Measurements from ENCODE around the gene CPNE7. TPM values are rescaled to one million over a fixed set of nuclear protein-coding genes. Genes with fewer than 3 reads are reported as not detected.

The CPNE7 gene
- total and polyA plus RNA-seq, 2 of the 4 experiments (the other 2 are of a cell fraction): 5.4 to 17.4 TPM

DNA sequence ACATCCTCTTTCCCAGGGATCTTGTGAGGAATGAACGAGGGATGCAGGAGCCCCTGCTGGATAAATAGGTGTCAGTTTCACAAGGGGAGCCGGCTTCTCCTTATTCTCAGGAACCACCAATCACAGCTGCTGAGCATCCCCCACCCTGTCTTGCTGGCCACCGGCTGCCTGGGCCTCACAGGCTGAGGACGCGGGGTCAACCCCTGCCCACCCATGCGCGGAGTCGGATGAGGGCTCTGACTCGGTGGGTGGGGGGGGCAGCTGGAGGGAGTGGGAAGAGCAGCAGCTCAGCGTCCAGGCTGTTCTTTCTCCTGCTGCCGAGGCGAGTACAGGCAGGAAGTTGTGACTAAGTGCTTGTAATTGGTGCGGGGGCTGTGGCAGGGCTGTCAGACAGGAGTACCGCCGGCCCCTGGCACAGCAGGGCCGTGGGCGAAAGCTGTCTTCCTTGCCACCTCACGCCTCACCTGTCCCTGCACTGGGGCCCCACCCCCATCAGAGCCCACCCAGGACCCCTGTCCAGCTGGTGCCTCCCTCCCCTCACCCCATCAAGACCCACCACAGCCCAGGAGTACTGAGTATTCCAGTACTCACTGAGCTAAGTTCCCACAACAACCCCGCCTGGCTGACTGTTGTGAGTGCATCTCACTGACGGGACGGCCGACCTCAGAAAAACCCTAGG is 26.9 kb downstream of the CPNE7 start:
- ATAC-seq (ENCODE audit: low read depth) (peak; percentile 92), DNase-seq (peak; percentile 91)
- peak overlapping the region; percentile 21 to 80 for H4K8ac ChIP-seq (ENCODE audit: low read depth in 2 of 2, low read length in 2 of 2)
- H3K56ac ChIP-seq (ENCODE audit: extremely low read depth, insufficient read depth, low read length): no peak overlapping the region
- peaks cover 10% of the 10 kb centered on the region for H4K20me1 ChIP-seq (ENCODE audit: insufficient read depth, low read length)
- peak overlapping the region; percentile 61 for H3K14ac ChIP-seq (replicated peaks; ENCODE audit: low read depth, low read length)
- peak overlapping the region; percentile 43 for H3K4me2 ChIP-seq (ENCODE audit: low read depth, low read length)
- in situ Hi-C loops (cut with MboI; ENCODE audit: low sequenced_read_pairs) (no loop called here), intact Hi-C loops (cut with micrococcal nuclease) (no loop called here), dilution Hi-C loops (cut with HindIII; ENCODE audit: low sequenced_read_pairs, unreplicated experiment) (no loop called here)
- 0 out of 2 replicates have a peak overlapping the region, but pooled peaks have one; percentile 9 for H3K9ac ChIP-seq (ENCODE audit: low read depth, low read length)
- H2BK120ac ChIP-seq (ENCODE audit: low read depth, low read length): peak overlapping the region; percentile 88
- H4K5ac ChIP-seq (ENCODE audit: low read depth, low read length): no peak overlapping the region
- peaks cover 5% of the 10 kb centered on the region for H3K9me1 ChIP-seq (ENCODE audit: insufficient read depth, low read length)
- POLR2A ChIA-PET (ENCODE audit: unreplicated experiment): interaction anchor here (0.6 kb wide), 1 partner anchor 21 kb away, joined by 4 read pairs; no protein-coding TSS in a partner anchor
- peak overlapping the region; percentile 6; the same call in 2 of the 3 replicates for H2BK15ac ChIP-seq (ENCODE audit: low read depth, low read length)
- H3K18ac ChIP-seq (ENCODE audit: low read depth, low read length): no peak overlapping the region
- H2AK5ac ChIP-seq (ENCODE audit: low read depth, low read length): peak overlapping the region; percentile 81
- H3K4ac ChIP-seq (ENCODE audit: low read depth, low read length): peak overlapping the region; percentile 91
- no peak overlapping the region for H3K4me3 ChIP-seq (ENCODE audit: insufficient read depth, low read depth, low read length)
- TF ChIP-seq MAFK (IDR thresholded peaks at IDR 0.05; ENCODE audit: low read depth, low read length): no peak
- TF ChIP-seq NFE2L2 (IDR thresholded peaks at IDR 0.05; ENCODE audit: low read depth, low read length): no peak
- TF ChIP-seq BHLHE40 (IDR thresholded peaks at IDR 0.05; ENCODE audit: low read depth, low read length): peak; percentile 49; the same call in 1 of the 2 replicates
- peak; percentile 83 for TF ChIP-seq FOS (IDR thresholded peaks at IDR 0.05; ENCODE audit: low read depth, low read length)
- no peak for TF ChIP-seq SMC3 (IDR thresholded peaks at IDR 0.05; ENCODE audit: low read depth, low read length)
- no peak for TF ChIP-seq RFX5 (IDR thresholded peaks at IDR 0.05; ENCODE audit: low read depth, low read length)
- TF ChIP-seq, protein P1, sequence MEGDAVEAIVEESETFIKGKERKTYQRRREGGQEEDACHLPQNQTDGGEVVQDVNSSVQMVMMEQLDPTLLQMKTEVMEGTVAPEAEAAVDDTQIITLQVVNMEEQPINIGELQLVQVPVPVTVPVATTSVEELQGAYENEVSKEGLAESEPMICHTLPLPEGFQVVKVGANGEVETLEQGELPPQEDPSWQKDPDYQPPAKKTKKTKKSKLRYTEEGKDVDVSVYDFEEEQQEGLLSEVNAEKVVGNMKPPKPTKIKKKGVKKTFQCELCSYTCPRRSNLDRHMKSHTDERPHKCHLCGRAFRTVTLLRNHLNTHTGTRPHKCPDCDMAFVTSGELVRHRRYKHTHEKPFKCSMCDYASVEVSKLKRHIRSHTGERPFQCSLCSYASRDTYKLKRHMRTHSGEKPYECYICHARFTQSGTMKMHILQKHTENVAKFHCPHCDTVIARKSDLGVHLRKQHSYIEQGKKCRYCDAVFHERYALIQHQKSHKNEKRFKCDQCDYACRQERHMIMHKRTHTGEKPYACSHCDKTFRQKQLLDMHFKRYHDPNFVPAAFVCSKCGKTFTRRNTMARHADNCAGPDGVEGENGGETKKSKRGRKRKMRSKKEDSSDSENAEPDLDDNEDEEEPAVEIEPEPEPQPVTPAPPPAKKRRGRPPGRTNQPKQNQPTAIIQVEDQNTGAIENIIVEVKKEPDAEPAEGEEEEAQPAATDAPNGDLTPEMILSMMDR (conservative IDR thresholded peaks at IDR 0.05; ENCODE audit: low read depth, low read length): no peak
- TF ChIP-seq MXI1 (IDR thresholded peaks at IDR 0.05; ENCODE audit: borderline replicate concordance, low read depth, low read length): peak; percentile 20; the same call in 1 of the 2 replicates
- TF ChIP-seq MAZ (IDR thresholded peaks at IDR 0.05; ENCODE audit: borderline replicate concordance, low read depth, low read length): peak; percentile 92
- peak; percentile 54 for TF ChIP-seq POLR2A (IDR thresholded peaks at IDR 0.05; ENCODE audit: low read depth, low read length)
- H3K4me1 ChIP-seq (ENCODE audit: control insufficient read depth, insufficient read depth, low read length): peaks cover 12% of the 10 kb centered on the region
- H4K91ac ChIP-seq (ENCODE audit: insufficient read depth, low read depth, low read length): peak overlapping the region; percentile 78
- H3K23ac ChIP-seq (ENCODE audit: low read depth, low read length): peak overlapping the region; percentile 48; the same call in 1 of the 2 replicates
- no peaks in the 10 kb centered on the region for H3K36me3 ChIP-seq (ENCODE audit: control insufficient read depth, insufficient read depth, low read length)
- H3K9me3 ChIP-seq (ENCODE audit: control insufficient read depth, insufficient read depth, low read length): no peaks in the 10 kb centered on the region
- CTCF ChIA-PET: interaction anchor here (1.1 kb wide), 1 partner anchor 12 kb away, joined by 5 read pairs; no protein-coding TSS in a partner anchor
- peak overlapping the region; percentile 74 for H2AK9ac ChIP-seq (replicated peaks; ENCODE audit: low read depth, low read length, poor library complexity)
- 0% methylated on average over 6 of the region's 22 CpGs; no CpG with 5 or more reads in 1 of the 2 experiments for WGBS, 2 experiments (ENCODE audit: extremely low coverage in 2 of 2, insufficient read length in 1 of 2)
- H3K27ac ChIP-seq (ENCODE audit: insufficient read depth, low read length): peak overlapping the region; percentile 49; the same call in 1 of the 2 replicates
- peak overlapping the region; percentile 90 for H2AFZ ChIP-seq (replicated peaks; ENCODE audit: low read length, poor library complexity)
- peak overlapping the region; percentile 90 for H2BK20ac ChIP-seq (ENCODE audit: low read depth, low read length)
- H2BK5ac ChIP-seq (ENCODE audit: low read depth, low read length, poor library complexity, severe bottlenecking): peak overlapping the region; percentile 63
- H3K79me1 ChIP-seq (ENCODE audit: low read depth in 1 of 2, low read length in 2 of 2): no peaks in the 10 kb centered on the region
- no TSS peak for BruUV-seq (replicated peaks)
- H3K27me3 ChIP-seq (ENCODE audit: control insufficient read depth, insufficient read depth, low read length): peaks cover 4% of the 10 kb centered on the region; the same call in 1 of the 2 replicates
